DMS53 (cell line): ENCODE results near the gene CTTNBP2.

Source experiments
- DNase-seq: peaks from one replicate; lab custom pipeline; 2025; lab: John Stamatoyannopoulos, UW

The CTTNBP2 gene

DNA sequence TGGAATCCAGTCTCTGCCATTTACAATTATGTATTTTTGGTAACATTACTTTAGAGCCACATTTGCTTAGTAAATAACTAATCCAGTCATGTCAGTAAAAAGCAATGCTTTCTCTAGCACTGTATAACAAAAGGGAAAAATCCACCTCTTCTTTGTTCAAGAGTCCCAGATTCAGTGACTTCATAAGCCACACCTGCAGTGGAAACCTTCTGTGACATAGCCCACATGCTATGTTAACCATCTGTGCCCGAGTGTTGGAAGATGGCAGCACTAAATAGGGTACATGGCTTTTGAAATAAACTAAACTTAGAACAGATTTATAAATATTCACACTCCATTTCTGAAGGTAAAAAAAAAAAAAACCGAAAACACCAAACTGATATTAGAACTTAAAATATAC lies 83.0 kb downstream of the CTTNBP2 start:
- no peak for DNase-seq

DNA sequence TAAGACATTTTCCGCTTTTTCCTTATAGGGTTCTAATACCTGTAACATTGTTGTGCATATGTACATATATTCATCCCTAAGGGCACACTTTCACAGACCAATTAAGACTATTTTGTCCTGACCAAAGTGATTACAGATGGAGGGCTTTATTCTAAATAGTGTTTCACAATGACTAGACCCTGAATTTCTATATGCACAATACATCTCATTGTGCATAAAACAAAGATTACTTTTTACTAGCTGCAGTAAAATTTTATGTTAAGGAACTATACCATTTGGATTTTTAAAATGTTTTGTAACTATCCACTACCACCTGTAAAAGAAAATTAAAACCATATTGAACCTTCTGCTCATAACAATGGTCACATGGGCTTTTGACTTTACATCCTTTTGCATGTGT lies 87.8 kb downstream of the CTTNBP2 start:
- DNase-seq: no peak

DNA sequence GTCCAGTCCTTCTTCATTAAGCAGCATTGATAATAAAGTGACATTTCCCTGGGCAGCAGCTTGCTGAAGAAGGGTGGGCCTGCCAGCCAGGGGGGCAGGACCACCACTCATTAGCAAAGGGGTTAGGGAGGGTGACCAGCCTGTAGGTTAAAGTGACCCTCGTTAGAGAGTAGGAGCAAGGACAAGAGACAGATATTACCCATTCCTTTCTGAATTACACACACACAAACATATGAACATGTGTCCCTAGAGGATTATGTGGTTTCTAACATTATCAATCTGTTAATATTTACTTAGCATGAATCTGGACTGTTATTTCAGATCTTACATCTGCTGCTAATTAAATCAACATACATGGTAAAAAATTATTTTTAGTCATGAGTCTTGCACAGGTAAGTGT lies 88.9 kb downstream of the CTTNBP2 start:
- no peak for DNase-seq

DNA sequence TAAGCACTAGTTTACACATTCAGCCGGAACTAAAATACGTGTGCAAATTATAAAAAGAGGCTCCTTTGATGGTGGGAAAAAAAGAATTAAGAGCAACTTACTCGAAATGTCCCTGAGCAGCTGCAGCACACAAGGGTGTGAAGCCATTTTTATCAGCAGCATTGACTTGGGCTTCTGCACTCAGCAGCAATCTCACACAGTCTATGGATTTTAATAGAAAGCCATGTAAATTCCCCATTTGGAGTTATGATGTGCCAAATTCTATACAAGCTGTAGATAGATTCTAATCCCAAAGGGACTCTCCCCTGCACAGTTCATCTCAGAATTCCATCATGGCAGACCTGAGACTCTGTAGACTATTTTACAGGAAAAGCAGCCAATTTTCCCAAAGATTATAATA lies 90.5 kb downstream of the CTTNBP2 start:
- DNase-seq: no peak

DNA sequence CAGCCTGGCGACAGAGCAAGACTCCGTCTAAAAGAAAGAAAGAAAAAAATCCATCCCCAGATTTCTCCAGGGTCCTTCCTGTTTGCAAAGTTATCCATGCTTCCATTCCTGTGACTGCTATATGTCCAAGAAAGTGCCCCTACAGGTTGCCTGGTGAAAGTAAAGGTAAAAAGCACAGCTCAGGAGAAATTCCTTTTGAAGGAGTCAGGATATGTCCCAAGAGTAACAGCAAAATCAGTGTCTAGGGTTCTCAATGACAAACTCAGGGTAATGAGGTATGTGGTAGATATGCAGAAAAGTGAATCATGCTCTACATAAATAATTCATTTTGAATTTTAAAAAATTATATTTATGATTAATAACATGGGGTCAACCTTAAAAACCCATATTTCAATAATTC lies 91.5 kb downstream of the CTTNBP2 start:
- DNase-seq: peak; percentile 7

DNA sequence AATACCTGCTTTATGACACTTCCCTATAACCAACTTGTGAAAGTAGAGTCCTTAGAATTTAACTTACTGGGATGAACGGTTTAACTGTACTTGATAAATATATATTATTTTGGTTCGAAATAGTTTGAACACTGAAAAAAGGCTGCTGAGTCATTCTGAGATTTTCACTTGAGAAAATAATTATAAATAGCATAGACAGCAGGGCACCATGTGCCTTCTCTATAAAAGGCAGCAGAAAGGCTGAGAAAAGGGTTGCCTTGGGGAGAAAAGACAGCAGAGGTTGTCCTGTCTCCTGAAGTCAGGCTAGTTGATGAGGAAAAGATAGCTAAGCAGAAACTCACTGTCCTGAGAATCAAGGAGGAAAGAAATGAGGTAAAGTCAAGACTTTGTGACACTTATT lies 92.4 kb downstream of the CTTNBP2 start:
- no peak for DNase-seq

DNA sequence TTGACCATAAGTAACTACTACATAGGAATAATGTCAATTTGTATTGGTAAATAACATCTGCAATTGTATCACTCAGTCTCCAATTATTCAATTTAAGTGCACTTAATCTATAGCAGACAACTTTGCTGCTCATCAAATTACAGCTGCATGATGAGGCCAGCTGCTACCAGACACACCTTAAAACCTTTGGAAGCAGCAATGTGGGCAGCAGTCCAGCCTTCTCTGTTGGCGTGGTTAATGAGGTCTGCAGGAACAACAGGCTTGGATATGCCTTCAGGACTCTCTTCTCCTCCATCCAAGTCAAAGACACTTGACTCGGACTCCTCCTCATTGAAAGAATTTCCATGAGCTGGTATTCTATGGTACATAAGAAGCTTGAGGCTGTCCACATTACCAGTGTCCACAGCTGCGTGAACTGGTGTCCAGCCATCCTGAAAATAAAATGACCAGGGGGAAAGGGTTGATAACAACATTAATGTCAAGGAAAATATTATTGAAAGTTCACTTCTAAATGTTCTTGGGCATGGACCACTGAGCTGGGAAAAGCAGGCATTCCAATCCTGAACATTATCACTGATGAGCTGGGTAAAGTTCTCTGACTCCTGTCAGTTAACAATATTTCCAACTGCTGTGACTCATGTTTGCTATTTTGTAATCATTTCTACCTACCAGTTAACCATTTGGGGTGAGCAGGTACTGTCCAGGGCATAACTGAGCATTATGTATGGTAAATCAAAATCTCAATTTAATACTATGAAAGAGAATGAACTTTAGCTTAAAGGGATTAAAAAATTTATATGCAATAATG lies 95.7 kb downstream of the CTTNBP2 start:
- DNase-seq: no peak

DNA sequence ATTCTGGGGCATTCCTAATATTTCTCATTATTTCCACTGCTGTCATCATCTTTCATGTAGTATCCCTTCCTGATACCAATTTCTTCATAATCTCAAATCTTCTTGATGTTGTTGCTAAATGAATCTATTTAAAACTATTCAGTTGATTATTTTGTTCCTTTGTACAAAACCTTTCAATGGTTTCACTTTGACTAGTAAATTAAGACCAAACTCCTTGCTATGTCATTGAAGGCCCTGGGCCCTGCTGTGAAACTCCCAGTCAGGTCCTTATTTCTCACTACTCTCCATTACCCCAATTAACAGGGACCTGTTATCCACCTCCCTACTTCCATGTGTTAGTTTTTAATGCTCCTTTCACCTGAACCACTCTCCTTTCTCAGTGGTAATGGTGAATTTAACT lies 97.0 kb downstream of the CTTNBP2 start:
- DNase-seq: no peak

DNA sequence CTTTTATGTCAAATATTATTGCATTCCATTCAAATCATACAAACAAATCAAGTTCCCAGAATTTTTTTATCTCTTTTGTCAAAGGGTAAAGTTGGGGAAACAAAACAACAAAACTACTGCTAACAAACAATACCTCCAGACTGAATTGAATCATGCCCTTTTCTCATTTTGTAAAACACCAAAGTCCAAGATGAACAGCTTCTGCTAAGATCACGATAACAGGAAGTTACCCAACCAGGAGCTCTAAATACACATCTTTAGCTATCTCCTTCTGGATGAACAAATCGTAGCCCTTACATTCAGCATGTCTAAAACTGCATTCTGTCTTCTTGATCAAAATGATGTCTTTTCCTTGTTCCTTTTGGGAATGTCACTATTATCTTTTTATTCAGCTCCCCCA lies 97.4 kb downstream of the CTTNBP2 start:
- no peak for DNase-seq

DNA sequence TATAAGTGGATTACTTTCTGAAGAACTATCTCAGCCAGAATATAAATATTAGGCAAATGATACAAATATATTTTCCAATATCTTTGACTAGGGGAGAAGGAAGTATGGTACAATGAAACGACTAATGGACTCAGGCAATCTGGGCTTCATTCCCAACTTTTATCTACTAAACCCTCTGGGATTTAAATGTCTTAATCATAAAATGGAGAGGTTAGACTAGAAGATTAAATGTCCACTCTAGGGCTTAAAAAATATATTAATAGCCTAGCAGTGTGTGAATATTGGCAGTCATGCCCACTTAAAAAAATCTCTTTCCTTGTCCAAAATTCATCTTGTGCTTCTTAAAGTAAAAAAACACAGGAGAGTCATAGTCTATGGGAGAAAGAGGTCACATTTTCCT lies 98.3 kb downstream of the CTTNBP2 start:
- no peak for DNase-seq

DNA sequence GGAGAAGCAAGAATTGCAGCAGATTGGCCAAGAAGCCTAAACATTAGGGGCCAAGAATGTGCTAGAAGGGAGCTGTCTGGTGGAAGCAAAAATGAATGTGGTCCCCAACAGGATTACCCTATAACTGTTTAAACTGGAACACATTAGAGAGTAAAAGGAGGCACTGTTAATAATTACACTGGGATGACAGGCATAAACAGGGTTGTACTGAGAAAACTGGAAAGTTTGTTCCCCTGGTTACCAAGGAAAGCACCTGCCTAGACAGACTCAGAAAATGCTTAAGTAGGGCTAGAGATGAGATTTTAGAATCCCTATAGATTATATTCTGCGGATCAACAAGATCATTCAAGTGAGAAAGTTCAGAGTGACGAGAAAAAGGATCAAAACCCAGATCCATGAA lies 100.8 kb downstream of the CTTNBP2 start:
- DNase-seq: peak; percentile 42

DNA sequence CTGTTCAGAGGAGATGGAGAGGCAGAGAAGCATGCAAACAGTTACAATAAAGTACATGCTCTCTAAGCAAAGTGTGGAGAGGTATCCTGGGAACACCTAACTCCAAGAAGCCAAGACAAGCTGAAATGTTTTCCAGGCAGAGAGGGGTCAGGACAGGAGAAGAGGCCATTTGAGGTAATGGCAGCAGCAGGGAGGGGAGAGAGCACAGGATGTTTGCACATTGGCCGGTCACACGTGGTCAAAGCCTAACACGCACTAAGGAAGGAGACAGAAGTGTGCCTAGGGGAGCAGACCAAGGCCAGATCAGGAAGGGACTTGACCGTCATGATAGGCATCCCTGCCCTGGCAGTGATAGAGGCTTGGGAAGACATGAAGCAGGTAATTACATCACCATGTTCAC lies 101.5 kb downstream of the CTTNBP2 start:
- DNase-seq: peak; percentile 13

DNA sequence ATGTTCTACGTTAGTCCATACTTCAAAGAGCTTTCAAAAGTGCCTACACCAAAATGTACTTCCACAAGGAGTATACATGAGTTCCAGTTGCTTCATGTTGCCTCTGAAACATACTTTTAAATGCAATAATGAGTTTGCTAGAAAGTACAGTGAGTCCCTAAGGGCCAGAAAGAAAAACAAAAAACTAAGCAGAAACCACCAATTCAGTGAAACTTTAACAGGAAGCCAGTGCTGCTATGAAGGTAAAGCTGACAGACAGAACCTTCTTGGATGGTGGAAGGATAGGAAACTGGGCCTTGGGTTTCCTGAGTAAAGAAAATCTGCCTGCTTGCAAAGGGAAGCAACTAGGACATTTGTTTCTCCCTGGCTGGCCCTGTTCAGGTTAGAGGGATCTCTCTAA lies 104.2 kb downstream of the CTTNBP2 start:
- DNase-seq: no peak

DNA sequence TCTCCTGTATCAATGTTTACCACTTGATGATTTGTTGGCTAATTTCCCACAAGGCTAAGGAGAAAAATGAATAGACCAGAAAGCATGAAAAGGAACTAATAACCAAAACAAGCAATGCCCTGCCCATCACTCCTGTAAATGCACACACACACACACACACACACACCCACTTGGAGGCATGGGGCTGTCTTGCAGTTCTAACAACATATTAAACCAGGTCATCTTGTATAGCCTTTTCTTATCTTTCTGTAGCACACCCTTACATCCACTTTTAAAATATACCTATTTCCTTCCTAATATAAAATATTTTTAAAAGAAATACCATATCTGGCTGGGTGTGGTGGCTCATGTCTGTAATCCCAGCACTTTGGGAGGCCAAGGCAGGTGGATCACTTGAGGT lies 105.3 kb downstream of the CTTNBP2 start:
- DNase-seq: no peak

DNA sequence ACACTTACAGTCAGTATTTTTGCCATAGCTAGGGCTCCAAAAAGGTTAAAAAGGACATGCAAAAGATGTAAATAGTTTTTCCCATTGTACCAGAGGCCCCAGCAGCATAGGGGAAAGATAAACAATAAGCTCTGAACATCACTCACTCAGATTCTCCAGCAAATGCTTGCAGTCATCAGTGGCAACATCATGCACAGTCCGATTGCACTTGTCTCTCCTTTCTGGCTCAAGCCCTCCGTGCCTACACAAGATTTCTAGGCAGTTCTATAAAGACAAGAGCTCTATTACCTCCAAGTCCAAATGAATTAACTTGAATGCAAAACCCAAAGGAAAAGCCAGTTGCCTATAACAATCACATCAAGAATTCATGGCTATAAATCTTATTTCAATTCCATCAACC lies 106.3 kb downstream of the CTTNBP2 start:
- DNase-seq: no peak

DNA sequence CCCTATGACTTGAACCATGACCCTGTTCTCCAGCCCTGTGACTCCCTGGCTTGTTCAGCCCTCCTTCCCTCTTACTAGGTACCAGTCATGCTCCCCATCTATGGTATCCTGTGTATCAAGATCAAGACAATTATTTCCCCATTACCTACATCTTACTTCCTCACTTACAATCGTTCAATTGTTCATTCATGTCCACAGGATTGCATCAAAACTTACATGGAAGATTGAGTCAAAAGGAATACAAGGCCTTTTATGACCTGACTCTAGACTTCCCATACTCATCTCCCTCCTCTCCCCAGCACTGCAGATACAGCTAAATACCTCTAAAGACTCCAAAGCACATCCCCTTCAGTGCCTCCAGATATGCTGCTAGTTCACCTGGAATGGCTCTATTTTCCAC lies 109.2 kb downstream of the CTTNBP2 start:
- DNase-seq: no peak

DNA sequence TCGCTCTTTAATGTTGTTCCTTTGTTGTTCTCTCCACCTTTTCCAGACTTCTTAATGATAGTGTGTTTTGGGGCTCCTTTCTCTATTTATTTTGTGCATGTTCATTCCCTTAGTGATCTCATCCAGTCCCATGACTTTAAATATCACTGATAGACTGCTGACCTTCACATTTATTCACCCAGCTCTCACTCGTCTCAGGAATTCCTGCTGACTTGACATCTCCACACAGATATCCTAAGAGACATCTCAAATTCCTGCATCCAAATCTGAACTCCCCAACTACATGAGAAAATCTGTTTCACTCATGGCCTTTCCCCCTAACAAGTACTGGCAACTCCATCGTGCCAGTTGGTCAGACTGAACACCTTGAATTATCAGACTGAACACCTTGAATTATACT lies 111.2 kb downstream of the CTTNBP2 start:
- no peak for DNase-seq

DNA sequence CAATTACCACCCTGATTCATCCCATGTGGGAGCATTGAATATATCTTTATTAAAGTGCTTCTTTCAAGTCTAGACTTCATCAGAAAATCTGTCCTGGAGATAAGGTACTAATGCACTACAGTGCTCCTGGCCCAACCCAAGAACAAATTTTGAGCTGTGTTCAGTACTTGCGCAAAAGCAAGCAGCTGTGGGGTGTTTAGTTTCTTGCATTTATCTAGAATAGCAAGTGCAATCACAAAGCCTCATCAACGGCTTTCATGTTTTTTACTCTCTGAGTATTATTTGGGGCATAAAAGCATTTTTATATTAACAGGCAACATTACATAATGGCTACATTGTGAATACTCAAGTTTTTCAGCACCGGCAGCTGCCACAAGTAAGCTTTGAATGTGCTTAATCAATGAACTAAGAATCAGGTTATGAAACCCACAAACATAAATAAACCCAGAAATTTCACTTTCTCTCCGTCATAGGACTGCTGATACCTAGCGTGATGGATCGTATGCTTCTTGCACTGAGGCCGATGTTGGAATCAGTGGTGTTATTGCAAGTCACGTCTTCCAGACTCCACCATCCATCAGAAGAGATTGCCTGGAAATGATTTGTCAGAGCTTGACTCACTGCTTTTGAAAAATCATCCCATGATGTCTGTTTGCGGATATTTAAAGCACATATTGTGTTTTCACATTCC lies 113.1 kb downstream of the CTTNBP2 start:
- no peak for DNase-seq

DNA sequence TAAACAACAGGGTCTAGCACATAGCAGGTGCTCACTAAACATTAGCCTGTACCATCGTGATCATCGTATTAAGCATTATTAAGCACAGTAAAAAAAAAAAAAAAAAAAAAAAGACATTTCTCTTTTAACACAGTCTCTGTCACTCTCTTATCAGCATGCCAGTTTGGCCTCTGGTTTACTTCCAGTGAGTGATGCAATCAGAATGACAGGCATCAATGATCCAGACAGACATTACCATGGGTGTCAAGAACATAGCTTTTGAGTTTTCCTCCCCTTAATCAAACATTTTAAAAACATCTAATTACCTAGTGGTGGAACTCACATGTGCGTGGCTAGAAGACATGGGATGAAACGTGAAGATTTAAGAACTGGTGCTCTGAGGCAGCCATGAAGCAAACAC lies 115.8 kb downstream of the CTTNBP2 start:
- DNase-seq: no peak

DNA sequence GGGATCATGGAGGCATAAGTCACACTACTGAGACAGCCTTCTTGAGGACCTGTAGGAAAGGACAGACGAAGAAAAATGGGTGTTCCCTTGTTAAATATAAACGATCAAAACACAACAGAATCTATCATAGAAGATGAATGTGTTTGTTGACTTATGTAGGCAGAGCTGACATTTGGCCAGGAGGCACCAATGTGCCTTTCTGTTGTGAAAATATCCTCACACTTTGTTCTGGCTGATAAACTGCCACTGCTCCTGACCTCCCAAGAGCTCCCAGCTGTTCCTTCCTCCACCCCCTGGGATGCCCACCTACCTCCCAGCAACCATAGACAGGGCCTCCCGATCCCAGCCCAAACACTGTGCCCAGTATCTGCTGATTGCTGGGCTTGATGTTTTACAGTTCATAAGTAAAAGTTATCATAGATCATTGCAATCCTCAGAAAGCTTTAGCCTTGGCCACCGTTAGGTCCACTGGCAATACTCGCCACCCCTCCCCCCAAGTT lies 116.6 kb downstream of the CTTNBP2 start:
- no peak for DNase-seq

DNA sequence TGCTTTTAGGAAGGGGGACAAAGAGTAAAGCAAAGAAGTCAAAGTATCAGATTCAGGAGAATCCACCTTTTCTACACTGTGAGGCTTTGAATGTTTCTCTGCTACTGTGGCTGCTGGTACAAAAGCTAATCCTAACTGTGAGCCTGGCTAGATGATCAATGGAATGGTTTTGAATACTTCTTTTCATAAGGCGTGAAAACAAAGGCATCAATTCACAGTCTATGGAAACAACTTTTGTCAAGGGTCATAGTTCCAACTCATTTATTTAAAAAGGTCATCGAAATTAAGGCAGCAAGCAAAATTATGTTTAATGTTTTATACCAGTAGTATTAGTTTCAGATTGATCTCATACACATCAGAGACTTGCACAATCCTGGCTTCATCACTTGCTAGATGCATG lies 118.1 kb downstream of the CTTNBP2 start:
- no peak for DNase-seq

DNA sequence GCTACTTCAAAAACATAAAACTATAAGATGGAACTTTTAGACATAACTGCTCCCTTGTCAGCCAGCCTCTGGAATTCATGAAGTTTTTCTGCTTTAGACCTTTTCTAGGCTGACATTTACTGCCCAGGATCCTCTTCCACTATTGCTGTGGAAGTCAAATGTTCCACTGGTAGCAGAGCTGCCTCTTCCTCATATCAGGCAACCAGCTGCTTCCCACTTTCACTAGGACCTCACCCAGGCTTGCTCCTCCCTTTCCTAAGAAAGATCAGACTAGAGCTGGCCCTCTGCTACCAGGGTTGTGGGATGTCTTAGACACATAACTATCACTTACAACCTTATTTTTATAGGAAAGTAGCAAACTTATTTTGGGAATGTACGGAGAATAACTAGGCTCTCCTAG lies 121.5 kb downstream of the CTTNBP2 start:
- no peak for DNase-seq
